Calu3 (cell line): Measurements from ENCODE around the gene RRP12. TPM values are rescaled to one million over a fixed set of nuclear protein-coding genes. Genes with fewer than 3 reads are reported as not detected.

Source experiments
- BruUV-seq: library from RNA; stranded (reverse); fragments of 400-500 nt; replicated peaks from 2 replicates; lab custom pipeline; 2021; lab: Mats Ljungman, UMichigan
- CTCF ChIA-PET: fragments of 300-600 bp; sonication (Branson Sonifier 250); formaldehyde crosslinking; loops from one replicate; lab custom pipeline; 2022; ENCODE audit warnings: antibody characterized with exemption; lab: Charles Lee
- DNase-seq: peaks from one replicate; pipeline ENCODE4 v3.0.0; 2022
- H3K27ac Mint-ChIP-seq: one replicate; pipeline ENCODE4 v1.8.0; 2022; ENCODE audit warnings: mixed read lengths; ENCODE audit not compliant: unreplicated experiment
- H3K27me3 Mint-ChIP-seq: one replicate; pipeline ENCODE4 v1.8.0; 2022; ENCODE audit warnings: mixed read lengths; ENCODE audit not compliant: unreplicated experiment
- H3K36me3 Mint-ChIP-seq: one replicate; pipeline ENCODE4 v1.8.0; 2022; ENCODE audit warnings: mild to moderate bottlenecking, moderate library complexity, mixed read lengths; ENCODE audit not compliant: insufficient read depth, unreplicated experiment
- H3K4me1 Mint-ChIP-seq: one replicate; pipeline ENCODE4 v1.8.0; 2022; ENCODE audit warnings: mild to moderate bottlenecking, low read depth, mixed read lengths; ENCODE audit not compliant: unreplicated experiment
- H3K4me3 Mint-ChIP-seq: one replicate; pipeline ENCODE4 v1.8.0; 2022; ENCODE audit warnings: mild to moderate bottlenecking, low read depth, moderate library complexity, mixed read lengths; ENCODE audit not compliant: unreplicated experiment
- H3K9me3 Mint-ChIP-seq: one replicate; pipeline ENCODE4 v1.8.0; 2022; ENCODE audit warnings: low read depth, mixed read lengths; ENCODE audit not compliant: unreplicated experiment
- intact Hi-C: fragments of 100-400 bp; cut with micrococcal nuclease; formaldehyde crosslinking; loops from one replicate; pipeline ENCODE4 v1.10.0; 2022; ENCODE audit not compliant: unreplicated experiment
- total RNA-seq: library from RNA; stranded (reverse); gene quantifications from 2 replicates; pipeline ENCODE4 v1.2.3, GENCODE V29; 2022
- TF ChIP-seq, protein P1 (sequence below): fragments of 200-600 bp; IDR thresholded peaks from one replicate; pipeline ENCODE4 v1.8.0; 2022; ENCODE audit warnings: antibody characterized with exemption; ENCODE audit not compliant: unreplicated experiment

Gene RRP12
- total RNA-seq, 1 experiment from 2014 or later: 52.6 TPM

- intact Hi-C loops: no loop called here
- Mint-ChIP-seq H3K27me3 (no peaks in the 10 kb centered on the region), H3K9me3 (no peaks in the 10 kb centered on the region), H3K4me1 (no peaks in the 10 kb centered on the region), H3K36me3 (peaks cover 24% of the 10 kb centered on the region), H3K27ac (no peak overlapping the region), H3K4me3 (no peak overlapping the region)
- no peak for DNase-seq
- TF ChIP-seq, protein P1, sequence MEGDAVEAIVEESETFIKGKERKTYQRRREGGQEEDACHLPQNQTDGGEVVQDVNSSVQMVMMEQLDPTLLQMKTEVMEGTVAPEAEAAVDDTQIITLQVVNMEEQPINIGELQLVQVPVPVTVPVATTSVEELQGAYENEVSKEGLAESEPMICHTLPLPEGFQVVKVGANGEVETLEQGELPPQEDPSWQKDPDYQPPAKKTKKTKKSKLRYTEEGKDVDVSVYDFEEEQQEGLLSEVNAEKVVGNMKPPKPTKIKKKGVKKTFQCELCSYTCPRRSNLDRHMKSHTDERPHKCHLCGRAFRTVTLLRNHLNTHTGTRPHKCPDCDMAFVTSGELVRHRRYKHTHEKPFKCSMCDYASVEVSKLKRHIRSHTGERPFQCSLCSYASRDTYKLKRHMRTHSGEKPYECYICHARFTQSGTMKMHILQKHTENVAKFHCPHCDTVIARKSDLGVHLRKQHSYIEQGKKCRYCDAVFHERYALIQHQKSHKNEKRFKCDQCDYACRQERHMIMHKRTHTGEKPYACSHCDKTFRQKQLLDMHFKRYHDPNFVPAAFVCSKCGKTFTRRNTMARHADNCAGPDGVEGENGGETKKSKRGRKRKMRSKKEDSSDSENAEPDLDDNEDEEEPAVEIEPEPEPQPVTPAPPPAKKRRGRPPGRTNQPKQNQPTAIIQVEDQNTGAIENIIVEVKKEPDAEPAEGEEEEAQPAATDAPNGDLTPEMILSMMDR: no peak
- CTCF ChIA-PET: interaction anchor here (0.5 kb wide), 1 partner anchor 25 kb away, joined by 4 read pairs; no protein-coding TSS in a partner anchor
- BruUV-seq: no TSS peak
Measured at GRCh38 chr10:97363071-97363470, 38.1 kb downstream of the RRP12 start.

GRCh38 chr10:97362310-97363033 is 38.7 kb downstream of the RRP12 start:
- TF ChIP-seq, protein P1: no peak
- H3K36me3 Mint-ChIP-seq: peaks cover 24% of the 10 kb centered on the region
- no peak overlapping the region for H3K27ac Mint-ChIP-seq
- no peaks in the 10 kb centered on the region for H3K9me3 Mint-ChIP-seq
- no peak overlapping the region for H3K4me3 Mint-ChIP-seq
- no peaks in the 10 kb centered on the region for H3K27me3 Mint-ChIP-seq
- intact Hi-C loops: no loop called here
- CTCF ChIA-PET: interaction anchor here (0.5 kb wide), 1 partner anchor 26 kb away, joined by 4 read pairs; no protein-coding TSS in a partner anchor
- no TSS peak for BruUV-seq
- no peaks in the 10 kb centered on the region for H3K4me1 Mint-ChIP-seq
- DNase-seq: no peak

- CTCF ChIA-PET: no interaction called here
- no peaks in the 10 kb centered on the region for H3K4me1 Mint-ChIP-seq
- H3K27me3 Mint-ChIP-seq: no peaks in the 10 kb centered on the region
- TF ChIP-seq, protein P1: no peak
- no TSS peak for BruUV-seq
- H3K36me3 Mint-ChIP-seq: peaks cover 24% of the 10 kb centered on the region
- no peak overlapping the region for H3K4me3 Mint-ChIP-seq
- no peak for DNase-seq
- intact Hi-C loops: no loop called here
- no peaks in the 10 kb centered on the region for H3K9me3 Mint-ChIP-seq
- no peak overlapping the region for H3K27ac Mint-ChIP-seq
Measured at GRCh38 chr10:97361537-97361901, 39.6 kb downstream of the RRP12 start.

DNA sequence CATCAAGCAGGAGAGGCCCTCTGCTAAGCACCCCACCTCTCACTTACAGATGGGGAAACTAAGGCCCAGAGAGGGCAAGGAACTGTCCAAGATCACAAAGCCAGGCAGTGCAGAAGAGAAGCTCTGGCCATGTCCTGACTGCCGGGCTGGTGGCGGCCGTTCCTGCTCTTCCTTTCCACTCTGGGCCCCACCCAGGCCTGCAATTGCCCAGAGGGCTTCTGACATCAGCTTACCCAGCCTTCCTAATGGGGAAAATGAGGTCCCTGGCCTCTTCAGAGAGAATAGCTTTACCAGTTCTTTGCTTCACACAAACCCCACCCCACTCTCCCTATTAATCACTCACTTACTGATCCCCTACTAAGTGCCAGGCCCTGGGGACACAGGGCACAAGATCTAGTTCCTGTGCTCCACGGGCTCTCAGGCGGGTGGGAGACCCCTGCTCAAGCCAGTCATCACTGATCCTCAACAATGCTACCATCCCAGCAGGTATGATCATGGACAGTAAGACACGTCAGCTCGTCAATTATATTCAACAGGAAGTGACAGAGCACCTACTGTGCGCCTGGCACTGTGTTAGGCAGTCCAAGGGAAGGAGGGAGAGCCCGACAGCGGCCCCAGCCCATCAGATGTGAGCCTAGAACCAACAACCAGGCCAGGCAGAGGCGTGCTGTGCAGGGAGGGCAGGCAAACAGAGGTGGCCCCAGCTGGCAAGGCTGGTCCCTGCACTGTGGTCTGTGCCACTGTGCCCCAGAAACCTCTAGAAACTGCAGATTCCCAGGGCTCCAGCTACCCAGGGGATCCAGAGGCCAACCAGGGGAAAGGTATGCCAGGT is 40.2 kb downstream of the RRP12 start:
- Mint-ChIP-seq H3K36me3 (peaks cover 30% of the 10 kb centered on the region), H3K27me3 (no peaks in the 10 kb centered on the region), H3K27ac (no peak overlapping the region), H3K4me3 (no peak overlapping the region), H3K4me1 (no peaks in the 10 kb centered on the region), H3K9me3 (no peaks in the 10 kb centered on the region)
- BruUV-seq: no TSS peak
- intact Hi-C loops: no loop called here
- DNase-seq: no peak
- CTCF ChIA-PET: interaction anchor here (0.6 kb wide), 1 partner anchor 64 kb away, joined by 4 read pairs; no protein-coding TSS in a partner anchor
- TF ChIP-seq, protein P1: no peak
